T-helper 2 cell treated with Interferon-gamma antibody and Interleukin-4, amounts not matched to agents 5 μg/mL and 100 μg/mL, for 36 hours (primary cell): ENCODE results near the gene CYLD.
A peak's percentile ranks its signal among the peaks of the same experiment; 100 is the strongest.

ENCODE experiments used
- DNase-seq: peaks from one replicate; pipeline ENCODE4 v3.0.0; 2021; ENCODE audit warnings: low spot score
- H3K27ac Mint-ChIP-seq: one replicate; pipeline ENCODE4 v1.8.0; 2021; ENCODE audit warnings: mild to moderate bottlenecking, mixed read lengths
- H3K27me3 Mint-ChIP-seq: one replicate; pipeline ENCODE4 v1.8.0; 2021; ENCODE audit warnings: low read depth, mixed read lengths
- H3K36me3 Mint-ChIP-seq: one replicate; pipeline ENCODE4 v1.8.0; 2021; ENCODE audit warnings: low read depth, mixed read lengths
- H3K4me1 Mint-ChIP-seq: one replicate; pipeline ENCODE4 v1.8.0; 2021; ENCODE audit warnings: low read depth, mixed read lengths
- H3K4me3 Mint-ChIP-seq: one replicate; pipeline ENCODE4 v1.8.0; 2022; ENCODE audit warnings: mild to moderate bottlenecking, moderate library complexity, mixed read lengths
- H3K9me3 Mint-ChIP-seq: one replicate; pipeline ENCODE4 v1.8.0; 2021; ENCODE audit warnings: mixed read lengths

CYLD gene

DNA sequence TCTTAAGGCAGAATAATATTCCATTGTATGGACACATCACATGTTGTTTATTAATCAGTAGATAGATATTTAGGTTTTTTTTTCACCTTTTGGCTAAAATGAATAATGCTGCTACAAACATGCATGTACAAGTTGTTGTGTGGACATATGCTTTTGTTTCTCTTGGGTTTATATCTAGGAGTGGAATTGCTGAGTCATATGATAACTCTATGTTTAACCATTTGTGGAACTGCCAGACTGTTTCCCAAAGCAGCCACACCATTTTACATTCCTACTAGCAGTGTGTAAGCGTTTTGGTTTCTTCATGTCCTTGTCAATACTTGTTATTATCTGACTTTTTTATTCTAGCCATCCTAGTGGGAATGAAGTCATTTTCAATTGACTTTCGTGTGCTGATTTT, 21.3 kb downstream of the CYLD start:
- peaks cover 85% of the 10 kb centered on the region for H3K36me3 Mint-ChIP-seq
- H3K4me1 Mint-ChIP-seq, result peaks cover 67% of the 10 kb centered on the region
- H3K27ac Mint-ChIP-seq, result no peak overlapping the region
- DNase-seq, result no peak
- H3K9me3 Mint-ChIP-seq, result peaks cover 26% of the 10 kb centered on the region
- H3K27me3 Mint-ChIP-seq, result no peaks in the 10 kb centered on the region
- H3K4me3 Mint-ChIP-seq, result peak overlapping the region; percentile 7

DNA sequence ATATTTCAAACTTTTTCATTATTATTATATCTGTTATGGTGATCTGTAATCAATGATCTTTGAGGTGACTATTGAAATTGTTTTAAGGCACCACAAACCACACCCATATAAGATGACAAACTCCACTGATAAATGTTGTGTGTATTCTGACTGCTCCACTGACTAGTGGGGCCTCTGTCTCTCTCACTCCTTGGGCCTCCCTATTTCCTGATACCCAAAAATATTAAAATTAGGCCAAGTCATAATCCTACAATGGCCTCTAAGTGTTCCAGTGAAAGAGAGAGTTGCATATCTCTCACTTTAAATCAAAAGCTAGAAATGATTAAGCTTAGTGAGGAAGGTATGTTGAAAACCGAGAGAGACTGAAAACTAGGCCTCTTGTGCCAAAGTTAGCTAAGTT, 23.4 kb downstream of the CYLD start:
- Mint-ChIP-seq H3K27me3 (no peaks in the 10 kb centered on the region), H3K4me3 (peak overlapping the region; percentile 29), H3K27ac (peak overlapping the region; percentile 76), H3K36me3 (peaks cover 93% of the 10 kb centered on the region), H3K4me1 (peaks cover 65% of the 10 kb centered on the region), H3K9me3 (peaks cover 44% of the 10 kb centered on the region)
- DNase-seq, result no peak

DNA sequence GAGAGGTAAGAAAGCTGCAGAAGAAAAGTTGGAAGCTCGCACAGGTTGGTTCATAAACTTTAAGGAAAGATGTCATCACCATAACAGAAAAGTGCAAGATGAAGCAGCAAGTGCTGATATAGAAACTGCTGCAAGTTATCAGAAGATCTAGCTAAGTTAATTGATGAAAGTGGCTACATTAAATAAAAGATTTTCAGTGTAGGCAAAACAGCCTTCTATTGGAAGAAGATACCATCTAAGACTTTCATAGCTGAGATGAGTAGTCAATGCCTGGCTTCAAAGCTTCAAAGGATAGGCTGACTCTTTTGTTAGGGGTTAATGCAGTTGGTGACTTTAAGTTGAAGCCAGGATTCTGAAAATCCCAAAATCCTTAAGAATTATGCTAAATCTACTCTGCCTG, 24.0 kb downstream of the CYLD start:
- Mint-ChIP-seq H3K27ac (peak overlapping the region; percentile 76), H3K36me3 (peaks cover 94% of the 10 kb centered on the region), H3K4me3 (peak overlapping the region; percentile 29), H3K9me3 (peaks cover 46% of the 10 kb centered on the region), H3K27me3 (no peaks in the 10 kb centered on the region), H3K4me1 (peaks cover 61% of the 10 kb centered on the region)
- no peak for DNase-seq

DNA sequence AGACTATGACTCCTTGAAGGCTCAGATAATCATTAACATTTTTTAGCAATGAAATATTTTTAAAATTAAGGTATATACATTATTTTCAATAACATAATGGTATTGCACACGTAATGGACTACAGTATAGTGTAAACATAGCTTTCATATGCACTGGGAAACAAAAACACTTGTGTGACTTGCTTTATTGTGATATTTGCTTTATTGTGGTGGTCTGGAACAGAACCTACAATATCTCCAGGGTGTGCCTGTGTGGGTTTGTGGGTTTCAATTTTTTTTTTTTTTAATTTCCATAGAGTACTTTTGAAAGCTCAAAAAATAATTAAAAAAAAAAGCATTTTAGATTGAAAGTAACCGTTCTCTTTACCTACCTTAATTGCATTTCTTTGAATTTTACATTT, 25.3 kb downstream of the CYLD start:
- no peak overlapping the region for H3K27ac Mint-ChIP-seq
- peaks cover 96% of the 10 kb centered on the region for H3K36me3 Mint-ChIP-seq
- DNase-seq, result no peak
- peaks cover 52% of the 10 kb centered on the region for H3K9me3 Mint-ChIP-seq
- no peak overlapping the region for H3K4me3 Mint-ChIP-seq
- peaks cover 58% of the 10 kb centered on the region for H3K4me1 Mint-ChIP-seq
- H3K27me3 Mint-ChIP-seq, result no peaks in the 10 kb centered on the region

DNA sequence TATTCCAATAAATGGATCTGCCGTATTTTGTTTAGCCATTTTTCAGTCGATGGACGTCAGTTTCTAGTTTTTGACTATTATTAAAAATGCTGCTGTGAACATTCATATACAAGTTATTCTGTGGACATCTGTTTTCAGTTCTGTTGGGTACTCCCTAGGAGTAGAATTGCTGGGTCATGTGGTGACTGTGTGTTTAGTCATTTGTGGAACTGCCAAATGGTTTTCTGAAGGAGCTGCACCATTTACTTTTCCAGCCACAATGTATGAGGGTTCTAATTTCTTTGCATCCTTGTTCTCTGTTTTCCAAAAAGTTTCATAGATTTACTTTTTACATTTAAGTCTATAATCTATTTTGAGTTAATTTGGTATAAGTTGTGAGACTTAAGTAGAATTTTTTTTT, 29.5 kb downstream of the CYLD start:
- H3K4me1 Mint-ChIP-seq, result peaks cover 45% of the 10 kb centered on the region
- peaks cover 41% of the 10 kb centered on the region for H3K9me3 Mint-ChIP-seq
- H3K27me3 Mint-ChIP-seq, result no peaks in the 10 kb centered on the region
- no peak for DNase-seq
- peaks cover 89% of the 10 kb centered on the region for H3K36me3 Mint-ChIP-seq
- no peak overlapping the region for H3K27ac Mint-ChIP-seq
- H3K4me3 Mint-ChIP-seq, result no peak overlapping the region

DNA sequence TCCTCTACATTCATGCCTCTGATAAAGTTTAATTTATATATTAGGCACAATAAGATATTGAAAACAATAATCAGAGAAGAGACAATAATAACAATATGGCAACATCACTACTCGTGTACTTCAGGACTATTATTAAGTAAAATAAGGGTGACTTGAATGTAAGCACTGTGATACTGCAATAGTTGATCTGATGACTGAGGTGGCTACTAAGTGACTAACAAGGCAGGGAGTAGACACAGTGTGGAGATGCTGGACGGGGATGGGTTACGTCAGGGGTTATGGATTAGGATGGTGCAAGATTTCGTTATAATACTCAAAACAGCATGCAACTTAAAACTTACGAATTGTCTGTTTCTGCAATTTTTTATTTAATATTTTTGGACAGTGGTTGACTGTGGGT, 32.5 kb downstream of the CYLD start:
- no peak for DNase-seq
- Mint-ChIP-seq H3K4me1 (peaks cover 45% of the 10 kb centered on the region), H3K4me3 (no peak overlapping the region), H3K9me3 (peaks cover 15% of the 10 kb centered on the region), H3K36me3 (peaks cover 76% of the 10 kb centered on the region), H3K27ac (no peak overlapping the region), H3K27me3 (no peaks in the 10 kb centered on the region)

DNA sequence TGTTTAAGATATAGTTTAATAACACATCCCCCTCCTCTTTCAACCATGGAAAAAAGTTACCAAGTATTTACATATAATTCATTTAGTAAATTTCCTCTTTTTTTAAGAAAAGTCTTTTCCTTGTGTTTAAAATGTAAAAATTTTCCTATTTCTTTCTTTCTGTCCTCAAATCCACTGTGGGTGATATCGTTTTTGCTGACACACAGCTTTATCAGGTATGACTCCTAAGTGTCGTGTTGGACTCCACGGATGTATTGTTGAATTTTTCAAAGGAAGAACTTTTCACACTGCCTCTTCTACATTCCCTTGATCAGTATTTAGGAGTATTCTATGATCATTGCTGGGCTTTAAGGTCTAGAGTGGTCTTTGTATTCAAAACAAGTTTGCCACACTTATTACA, 33.1 kb downstream of the CYLD start:
- Mint-ChIP-seq H3K4me3 (no peak overlapping the region), H3K27ac (no peak overlapping the region), H3K9me3 (peaks cover 11% of the 10 kb centered on the region), H3K36me3 (peaks cover 76% of the 10 kb centered on the region), H3K27me3 (no peaks in the 10 kb centered on the region), H3K4me1 (peaks cover 46% of the 10 kb centered on the region)
- no peak for DNase-seq

DNA sequence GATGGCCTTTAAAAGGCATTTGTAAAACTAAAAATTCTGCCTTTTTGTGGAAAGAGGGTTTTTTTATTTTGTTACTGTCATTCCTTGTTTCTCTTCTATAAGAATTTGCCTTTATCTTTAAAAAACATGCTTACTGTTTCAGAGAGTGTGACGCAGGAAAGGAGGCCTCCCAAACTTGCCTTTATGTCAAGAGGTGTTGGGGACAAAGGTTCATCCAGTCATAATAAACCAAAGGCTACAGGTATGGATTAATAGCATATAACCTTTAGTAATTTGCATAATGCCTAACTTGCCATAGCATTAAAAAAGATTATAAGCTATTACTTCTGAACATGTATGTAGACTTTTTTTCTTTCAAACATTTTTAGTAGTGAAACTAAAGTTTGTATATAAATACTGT, 34.2 kb downstream of the CYLD start:
- Mint-ChIP-seq H3K4me1 (peaks cover 54% of the 10 kb centered on the region), H3K27me3 (no peaks in the 10 kb centered on the region), H3K36me3 (peaks cover 74% of the 10 kb centered on the region), H3K9me3 (peaks cover 5% of the 10 kb centered on the region), H3K27ac (no peak overlapping the region), H3K4me3 (no peak overlapping the region)
- no peak for DNase-seq

DNA sequence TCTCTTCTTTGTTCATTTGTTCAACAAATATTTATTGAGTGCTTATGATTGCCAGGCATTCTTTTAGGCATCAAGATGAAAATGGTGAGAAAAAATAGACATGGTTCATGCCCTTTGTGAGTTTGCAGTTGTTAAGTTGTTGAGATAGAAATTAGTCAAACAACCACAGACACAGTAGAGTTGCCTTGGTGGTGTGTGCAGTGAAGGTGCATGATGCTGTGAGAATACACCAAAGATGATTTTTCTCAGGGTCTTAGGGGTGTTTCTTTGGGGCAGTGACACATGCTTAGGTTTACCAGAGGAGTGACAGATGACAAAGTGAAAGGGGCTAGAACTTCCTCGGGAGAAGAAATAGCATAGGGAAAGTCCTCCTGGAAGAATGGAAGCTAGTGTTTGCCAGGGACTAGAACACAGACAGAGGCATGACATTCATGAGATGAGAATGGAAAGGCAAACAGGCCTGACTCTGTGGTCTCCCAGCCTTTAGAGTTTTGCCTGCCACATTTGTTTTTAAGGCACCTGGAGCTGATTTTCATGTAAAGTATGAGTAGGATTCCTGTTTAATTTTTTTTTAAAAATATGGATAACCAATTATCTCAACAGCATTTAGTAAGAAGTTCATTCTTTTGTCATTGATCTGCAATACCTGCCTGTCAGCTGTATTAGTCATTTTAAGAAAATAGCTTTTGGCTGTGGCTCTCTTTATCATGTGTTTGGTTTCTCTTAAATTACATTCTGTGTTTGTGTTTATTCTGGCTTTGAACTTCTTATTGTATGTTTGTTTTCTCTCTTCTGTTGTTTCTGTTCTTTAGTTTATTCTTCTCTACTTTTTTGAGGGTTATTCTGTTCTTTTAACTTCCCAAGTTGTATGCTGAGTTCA, 36.6 kb downstream of the CYLD start:
- no peak for DNase-seq
- H3K4me1 Mint-ChIP-seq, result peaks cover 60% of the 10 kb centered on the region
- H3K27ac Mint-ChIP-seq, result peak overlapping the region; percentile 71
- no peaks in the 10 kb centered on the region for H3K27me3 Mint-ChIP-seq
- H3K36me3 Mint-ChIP-seq, result peaks cover 72% of the 10 kb centered on the region
- peak overlapping the region; percentile 20 for H3K4me3 Mint-ChIP-seq
- no peaks in the 10 kb centered on the region for H3K9me3 Mint-ChIP-seq

DNA sequence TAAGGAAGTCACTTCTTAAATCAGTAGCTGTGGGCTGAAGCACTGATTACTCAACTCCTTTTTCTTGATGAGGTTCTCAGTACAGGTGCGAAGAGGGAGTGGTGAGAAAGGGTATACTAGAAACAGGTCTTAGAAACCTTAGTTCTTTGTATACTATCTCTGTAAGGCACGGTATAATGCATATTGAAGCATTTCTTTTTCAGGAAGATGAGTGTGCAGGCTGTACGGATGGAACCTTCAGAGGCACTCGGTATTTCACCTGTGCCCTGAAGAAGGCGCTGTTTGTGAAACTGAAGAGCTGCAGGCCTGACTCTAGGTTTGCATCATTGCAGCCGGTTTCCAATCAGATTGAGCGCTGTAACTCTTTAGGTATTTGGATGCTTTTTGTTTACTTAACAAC, 39.2 kb downstream of the CYLD start:
- Mint-ChIP-seq H3K9me3 (no peaks in the 10 kb centered on the region), H3K36me3 (peaks cover 75% of the 10 kb centered on the region), H3K4me3 (peak overlapping the region; percentile 56), H3K4me1 (peaks cover 47% of the 10 kb centered on the region), H3K27me3 (no peaks in the 10 kb centered on the region), H3K27ac (peak overlapping the region; percentile 85)
- DNase-seq, result no peak

DNA sequence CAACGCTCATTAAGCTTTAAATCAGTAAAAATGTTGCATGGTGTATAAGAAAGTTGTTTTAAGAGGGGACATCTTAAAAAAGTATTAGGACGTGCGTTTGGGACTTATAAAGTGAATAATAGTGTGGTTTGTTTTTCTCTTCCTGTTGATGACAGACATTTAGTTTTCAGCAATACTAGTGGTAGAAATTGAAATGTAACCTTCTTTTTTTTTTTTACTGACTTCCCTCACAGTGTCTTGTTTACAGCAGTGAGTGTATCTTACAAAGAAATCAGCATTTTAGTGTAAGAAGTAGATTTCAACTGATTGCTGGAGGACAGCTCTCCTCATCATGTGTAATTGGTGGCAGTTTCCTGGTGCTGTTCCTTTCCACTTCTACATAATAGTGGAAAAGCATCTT, 39.6 kb downstream of the CYLD start:
- peaks cover 46% of the 10 kb centered on the region for H3K4me1 Mint-ChIP-seq
- peak overlapping the region; percentile 56 for H3K4me3 Mint-ChIP-seq
- DNase-seq, result no peak
- H3K27me3 Mint-ChIP-seq, result no peaks in the 10 kb centered on the region
- H3K27ac Mint-ChIP-seq, result peak overlapping the region; percentile 85
- H3K9me3 Mint-ChIP-seq, result no peaks in the 10 kb centered on the region
- H3K36me3 Mint-ChIP-seq, result peaks cover 78% of the 10 kb centered on the region

DNA sequence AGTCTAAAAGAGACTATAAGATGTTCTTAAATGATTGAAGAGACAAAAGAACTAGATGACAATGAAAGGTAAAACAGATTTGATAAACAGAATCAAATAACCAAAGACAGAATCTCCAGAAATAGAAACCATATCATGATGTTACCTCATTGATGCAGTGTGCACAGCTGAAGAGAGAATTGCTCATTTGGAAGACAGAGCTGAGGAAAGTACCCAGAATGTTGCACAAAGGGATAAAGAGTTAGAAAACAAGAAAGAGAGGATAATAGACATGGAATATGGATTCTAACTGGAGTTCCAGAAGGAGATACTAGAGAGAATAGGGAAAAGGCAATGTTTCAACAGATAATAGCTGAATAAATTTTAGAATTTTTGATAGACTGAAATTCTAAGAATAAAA, 47.9 kb downstream of the CYLD start:
- no peak overlapping the region for H3K27ac Mint-ChIP-seq
- H3K9me3 Mint-ChIP-seq, result peaks cover 18% of the 10 kb centered on the region
- H3K36me3 Mint-ChIP-seq, result peaks cover 80% of the 10 kb centered on the region
- H3K4me3 Mint-ChIP-seq, result no peak overlapping the region
- H3K4me1 Mint-ChIP-seq, result peaks cover 10% of the 10 kb centered on the region
- DNase-seq, result no peak
- no peaks in the 10 kb centered on the region for H3K27me3 Mint-ChIP-seq

DNA sequence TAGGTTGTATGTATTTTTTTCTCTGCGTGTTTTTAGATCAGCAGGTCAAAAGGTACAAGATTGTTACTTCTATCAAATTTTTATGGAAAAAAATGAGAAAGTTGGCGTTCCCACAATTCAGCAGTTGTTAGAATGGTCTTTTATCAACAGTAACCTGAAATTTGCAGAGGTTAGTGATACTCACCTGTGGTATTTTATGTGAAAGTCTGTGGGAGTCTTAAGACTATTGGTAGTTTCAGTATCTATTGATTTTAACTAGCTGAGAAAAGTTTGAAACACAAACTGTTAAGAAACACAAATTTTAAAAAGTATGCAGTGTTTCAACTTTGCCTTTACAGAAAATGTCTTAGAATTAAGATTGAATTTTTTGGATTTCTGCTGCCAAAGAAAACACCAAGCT, 49.6 kb downstream of the CYLD start:
- Mint-ChIP-seq H3K9me3 (peaks cover 18% of the 10 kb centered on the region), H3K4me1 (peaks cover 7% of the 10 kb centered on the region), H3K27ac (no peak overlapping the region), H3K27me3 (no peaks in the 10 kb centered on the region), H3K4me3 (no peak overlapping the region), H3K36me3 (peaks cover 80% of the 10 kb centered on the region)
- no peak for DNase-seq

DNA sequence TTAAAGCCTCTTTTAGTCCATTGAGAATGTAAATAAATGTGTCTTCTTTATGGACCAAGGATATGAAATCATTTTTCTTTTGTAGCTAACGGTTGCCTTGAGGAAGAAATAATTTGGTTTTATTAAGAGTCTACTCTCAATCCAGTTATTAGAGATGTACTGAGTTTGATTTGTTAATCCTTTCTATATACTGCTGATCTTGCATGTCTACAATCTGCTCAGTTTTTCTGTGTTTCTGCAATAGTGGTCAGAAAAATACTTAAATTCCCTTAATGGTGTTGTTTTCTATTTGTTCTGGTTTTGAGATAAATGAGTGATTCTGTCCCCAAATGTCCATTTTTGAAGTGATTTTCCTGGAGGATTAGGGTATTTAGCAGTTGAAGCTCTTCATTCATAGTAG, 54.9 kb downstream of the CYLD start:
- no peak overlapping the region for H3K4me3 Mint-ChIP-seq
- peak overlapping the region; percentile 49 for H3K27ac Mint-ChIP-seq
- peaks cover 70% of the 10 kb centered on the region for H3K36me3 Mint-ChIP-seq
- peaks cover 3% of the 10 kb centered on the region for H3K4me1 Mint-ChIP-seq
- no peaks in the 10 kb centered on the region for H3K27me3 Mint-ChIP-seq
- no peaks in the 10 kb centered on the region for H3K9me3 Mint-ChIP-seq
- DNase-seq, result no peak

DNA sequence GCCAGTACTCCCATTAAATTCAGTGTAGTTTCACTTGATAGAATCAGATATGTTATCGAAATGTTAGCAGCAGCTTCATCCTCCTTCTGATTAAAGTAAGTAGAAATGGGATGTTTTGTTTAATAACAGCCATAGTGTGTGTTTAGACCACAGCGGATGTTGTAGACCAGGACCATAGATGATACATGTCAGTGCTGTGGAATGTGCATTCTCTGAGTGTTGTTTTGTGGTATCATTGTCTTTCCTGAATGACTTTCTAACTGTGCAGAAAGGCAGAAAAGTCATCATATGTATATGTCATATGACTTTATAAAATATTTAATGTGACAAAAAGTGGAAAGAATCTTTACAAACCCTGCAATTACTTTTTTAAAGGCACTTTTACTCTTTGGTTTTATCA, 55.6 kb downstream of the CYLD start:
- no peaks in the 10 kb centered on the region for H3K9me3 Mint-ChIP-seq
- peaks cover 3% of the 10 kb centered on the region for H3K4me1 Mint-ChIP-seq
- H3K27ac Mint-ChIP-seq, result no peak overlapping the region
- H3K36me3 Mint-ChIP-seq, result peaks cover 67% of the 10 kb centered on the region
- H3K27me3 Mint-ChIP-seq, result no peaks in the 10 kb centered on the region
- H3K4me3 Mint-ChIP-seq, result no peak overlapping the region
- no peak for DNase-seq
